NT2/D1 (cell line): ENCODE results near the gene TOPBP1.

Source experiments
- SUZ12 ChIP-seq: IDR thresholded peaks from 2 replicates; pipeline ENCODE4 v1.6.1; 2011; ENCODE audit not compliant: insufficient read length, insufficient read depth; ENCODE audit errors: extremely low read depth
- YY1 ChIP-seq: IDR thresholded peaks from 2 replicates; pipeline ENCODE4 v1.6.1; 2011; ENCODE audit not compliant: insufficient read length, insufficient read depth
- ZNF274 ChIP-seq: IDR thresholded peaks from 2 replicates; pipeline ENCODE4 v1.6.1; 2011; ENCODE audit warnings: mild to moderate bottlenecking, low read depth, low read length

DNA sequence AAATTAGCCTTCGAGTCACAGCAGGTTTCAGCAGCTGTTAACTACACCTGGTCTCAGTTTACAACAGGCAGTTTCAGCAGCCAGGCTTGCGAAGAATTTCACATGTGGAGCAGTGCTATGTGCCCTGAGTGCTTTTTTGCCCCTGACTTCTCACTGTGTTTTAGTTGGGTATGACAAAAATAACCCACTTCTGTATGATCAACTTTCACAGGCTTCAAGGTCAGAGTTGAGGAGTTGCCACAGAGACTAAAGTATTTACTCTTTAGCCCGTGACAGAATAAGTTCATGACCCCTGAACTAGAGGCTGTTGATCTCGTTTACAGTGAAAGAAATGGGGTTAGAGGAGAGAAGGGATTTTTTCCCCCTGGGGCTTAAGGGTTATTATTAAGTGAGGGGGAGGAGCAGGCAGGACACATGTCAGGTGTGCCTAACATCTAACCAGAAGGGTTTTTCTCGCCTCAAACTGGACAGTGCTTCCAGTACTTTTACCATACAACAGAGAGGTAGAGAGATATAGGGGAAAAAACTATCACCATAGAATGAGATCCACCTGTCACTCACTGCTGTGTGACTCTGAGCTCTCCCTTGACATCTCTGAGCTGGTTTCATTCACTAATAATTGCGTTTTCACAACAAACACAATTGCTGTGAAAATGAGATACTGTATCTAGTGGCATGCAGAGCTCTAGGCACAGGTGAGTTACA is 14.0 kb upstream of the TOPBP1 start:
- TF ChIP-seq YY1 (no peak), ZNF274 (no peak), SUZ12 (no peak)
